NCI-H226 (cell line): ENCODE results near the gene ADAM12.

Experiments
- DNase-seq: peaks from one replicate; pipeline ENCODE4 v3.0.0-alpha.2; 2015

ADAM12 gene

DNA sequence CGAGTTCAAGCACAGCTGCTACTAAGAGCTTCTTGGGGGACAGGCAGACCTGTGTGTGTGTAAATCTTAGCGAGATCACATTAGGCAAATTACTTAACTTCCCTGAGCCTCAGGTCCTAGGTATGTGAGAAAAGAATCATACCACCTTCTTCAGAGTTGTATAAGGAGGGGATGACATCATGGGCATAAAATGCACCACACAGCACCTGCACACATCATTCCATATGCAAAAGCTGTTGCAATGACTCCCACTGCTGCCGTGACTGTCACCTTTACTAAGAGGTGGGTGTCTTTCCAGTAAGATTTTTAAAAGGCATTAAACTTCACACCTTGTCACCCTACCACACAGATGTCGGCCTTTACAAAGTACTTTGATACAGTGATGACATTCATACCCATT, 345.9 kb downstream of the ADAM12 start:
- DNase-seq: no peak

DNA sequence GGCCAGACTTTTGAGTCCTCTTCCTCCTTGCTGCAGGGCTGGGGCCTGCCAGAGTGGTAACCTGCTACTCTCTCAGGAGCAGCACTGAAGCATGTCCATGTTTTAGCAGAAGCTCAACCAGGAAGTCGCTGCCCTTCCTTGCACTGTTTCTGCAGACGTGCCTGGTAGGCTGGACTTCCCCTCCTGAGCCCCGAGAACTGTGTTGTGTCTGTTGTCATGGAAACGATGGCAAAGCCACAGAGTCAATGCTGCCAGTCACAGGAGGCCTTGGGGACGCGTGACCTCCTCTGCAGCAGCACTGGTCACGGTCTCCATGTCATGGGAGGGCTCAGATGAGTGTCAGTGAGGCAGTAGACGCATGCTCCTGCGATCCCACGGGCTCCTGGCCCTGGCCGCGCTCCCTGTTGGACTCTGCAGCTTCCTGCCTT, 346.5 kb downstream of the ADAM12 start:
- DNase-seq: no peak

DNA sequence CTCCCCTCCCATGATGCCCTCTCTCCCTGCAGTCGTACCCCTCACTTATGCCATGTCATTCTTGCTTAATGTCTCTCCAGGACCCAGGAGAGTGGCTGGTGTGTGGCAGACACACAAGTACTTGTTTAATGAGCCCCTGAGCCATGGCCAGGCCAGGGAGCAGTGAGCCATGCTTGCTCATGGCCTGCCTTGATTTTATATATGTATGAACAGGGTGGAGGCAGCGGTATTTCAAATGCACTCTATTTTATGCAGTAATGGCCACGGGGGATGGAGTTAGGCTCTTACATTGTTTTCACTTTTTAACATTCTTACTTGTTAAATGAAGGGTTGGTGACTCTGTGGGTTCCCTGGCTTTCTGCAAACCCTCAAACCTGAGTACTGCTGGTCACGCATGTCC, 347.2 kb downstream of the ADAM12 start:
- DNase-seq: no peak

DNA sequence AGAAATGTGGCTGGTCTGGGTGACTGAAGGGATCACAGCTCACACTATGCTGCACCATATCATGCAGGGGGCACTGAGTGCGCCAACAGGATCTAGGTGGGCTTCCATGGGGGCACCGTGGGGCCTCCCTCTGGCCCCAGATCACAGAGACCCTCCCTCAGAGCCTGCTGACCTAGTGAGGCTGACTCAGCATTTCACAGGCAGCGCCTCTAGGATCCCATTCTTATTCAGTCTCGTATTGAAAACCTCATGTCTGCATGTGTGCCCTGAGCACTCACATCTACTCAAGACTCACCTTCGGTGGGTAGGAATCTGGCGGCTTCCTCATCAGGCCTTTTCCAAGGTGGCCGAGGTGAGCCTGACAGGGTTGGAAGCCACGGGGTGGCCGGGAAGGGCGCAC, 350.3 kb downstream of the ADAM12 start:
- no peak for DNase-seq

DNA sequence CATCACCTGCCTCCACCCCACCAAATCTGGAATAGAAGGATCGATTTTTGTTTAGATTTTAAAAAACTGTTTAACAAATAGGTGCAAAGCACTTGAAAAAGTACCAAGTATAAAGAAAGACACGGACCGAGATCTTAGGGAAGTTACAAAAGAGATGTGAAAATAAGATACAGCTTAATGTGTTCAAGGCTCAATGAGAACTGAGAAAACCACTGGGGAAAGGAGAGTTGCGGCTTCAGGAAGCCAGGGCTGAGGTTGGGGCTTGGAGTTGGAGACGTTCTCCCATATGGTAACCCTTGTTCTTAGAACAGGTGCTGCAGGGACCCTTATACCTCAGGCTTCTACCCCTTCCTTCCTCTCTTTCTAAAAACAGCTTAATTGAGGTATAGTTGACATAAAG, 351.8 kb downstream of the ADAM12 start:
- no peak for DNase-seq

DNA sequence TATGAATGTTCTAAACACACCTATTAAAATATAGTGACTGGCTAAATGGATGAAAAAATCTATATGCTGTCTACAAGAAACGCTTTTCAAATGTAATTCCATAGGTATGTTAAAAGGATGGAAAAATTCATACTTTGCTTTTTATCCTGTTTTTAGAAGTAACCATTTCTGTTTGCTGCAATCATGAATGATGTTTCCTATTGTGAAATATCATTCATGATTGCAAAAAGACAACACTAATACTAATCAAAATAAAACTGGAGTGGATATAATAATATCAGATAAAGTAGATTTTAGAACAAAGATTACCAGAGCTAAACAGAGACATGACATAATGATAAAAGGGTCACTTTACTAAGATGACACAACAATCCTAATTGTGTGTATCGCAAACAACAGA, 353.7 kb downstream of the ADAM12 start:
- no peak for DNase-seq

DNA sequence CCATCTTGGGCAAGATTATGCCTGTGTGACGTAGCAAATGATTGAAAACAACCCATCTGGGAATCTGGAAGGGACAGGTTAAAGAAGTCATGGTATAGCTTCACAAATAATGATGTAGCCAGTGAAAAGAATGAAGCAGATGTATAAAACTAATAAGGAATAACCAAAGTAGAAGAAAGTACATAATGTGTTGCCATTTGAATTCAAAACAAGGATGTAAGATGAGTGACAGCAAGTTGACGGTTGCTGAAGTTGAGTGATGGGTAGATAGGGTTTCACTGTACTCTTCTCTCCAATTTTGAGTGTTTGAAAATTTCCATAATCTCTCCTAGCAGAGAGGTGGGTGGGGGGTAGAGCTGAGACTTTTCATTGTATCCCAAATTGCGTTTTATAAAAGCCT, 358.3 kb downstream of the ADAM12 start:
- DNase-seq: no peak

DNA sequence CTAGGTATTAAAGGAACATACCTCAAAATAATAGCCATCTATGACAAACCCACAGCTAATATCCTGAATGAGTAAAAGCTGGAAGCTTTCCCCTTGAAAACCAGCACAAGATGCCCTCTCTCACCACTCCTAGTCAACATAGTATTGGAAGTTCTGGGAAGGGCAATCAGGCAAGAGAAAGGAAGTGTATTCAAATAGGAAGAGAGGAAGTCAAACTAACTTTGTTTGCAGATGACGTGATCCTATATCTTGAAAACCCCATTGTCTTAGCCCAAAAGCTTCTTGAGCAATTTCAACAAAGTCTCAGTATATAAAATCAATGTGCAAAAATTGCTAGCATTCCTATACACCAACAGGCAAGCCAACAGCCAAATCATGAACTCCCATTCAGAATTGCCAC, 360.6 kb downstream of the ADAM12 start:
- DNase-seq: no peak

DNA sequence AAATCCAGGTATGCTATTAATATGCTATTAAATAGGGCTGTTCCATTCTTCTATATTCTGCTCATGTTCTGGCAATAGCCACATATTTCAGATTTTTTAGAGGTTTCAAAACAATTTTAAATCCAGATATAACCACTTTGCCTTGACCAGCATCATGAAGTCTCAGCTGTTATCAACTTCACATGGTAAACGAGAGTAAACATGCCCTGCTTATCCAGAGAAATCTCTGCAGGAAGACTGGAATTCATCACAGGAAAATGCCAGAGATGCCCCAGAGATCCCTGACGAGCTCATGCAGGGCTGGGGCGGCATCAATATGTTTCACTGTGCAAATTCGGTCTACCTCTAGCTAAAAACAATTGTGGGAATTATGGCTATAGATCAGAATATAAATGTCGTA, 365.4 kb downstream of the ADAM12 start:
- DNase-seq: no peak

DNA sequence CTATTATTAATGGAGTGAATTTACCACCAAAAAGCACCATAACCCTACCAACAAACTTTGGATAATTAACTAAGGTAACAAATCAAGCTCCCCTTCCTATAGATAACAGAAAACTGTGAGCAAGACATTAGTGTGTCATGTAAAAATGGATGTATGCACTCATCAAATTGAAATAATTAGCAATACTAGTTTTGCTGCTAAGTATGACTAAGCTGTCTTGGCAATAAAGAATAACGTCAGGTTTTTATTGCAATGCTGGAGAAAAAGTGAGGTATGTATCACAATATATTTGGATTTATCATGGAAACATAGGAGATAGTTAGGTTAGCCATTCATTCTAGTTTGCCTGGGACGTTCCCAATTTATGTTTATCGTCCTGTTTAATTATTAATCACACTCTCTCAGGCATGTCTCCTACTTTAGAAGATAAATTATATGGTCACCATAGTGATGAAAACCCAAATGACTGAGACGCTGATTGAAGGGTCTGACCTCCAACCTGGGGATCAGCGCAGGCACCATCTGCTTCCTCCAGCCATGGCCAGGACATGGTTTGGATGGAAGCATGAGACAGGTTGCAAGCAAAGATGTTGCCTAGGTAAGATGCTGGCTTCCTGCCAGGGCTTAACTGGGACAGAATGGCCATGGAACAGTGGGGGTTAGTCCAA, 366.3 kb downstream of the ADAM12 start:
- no peak for DNase-seq

DNA sequence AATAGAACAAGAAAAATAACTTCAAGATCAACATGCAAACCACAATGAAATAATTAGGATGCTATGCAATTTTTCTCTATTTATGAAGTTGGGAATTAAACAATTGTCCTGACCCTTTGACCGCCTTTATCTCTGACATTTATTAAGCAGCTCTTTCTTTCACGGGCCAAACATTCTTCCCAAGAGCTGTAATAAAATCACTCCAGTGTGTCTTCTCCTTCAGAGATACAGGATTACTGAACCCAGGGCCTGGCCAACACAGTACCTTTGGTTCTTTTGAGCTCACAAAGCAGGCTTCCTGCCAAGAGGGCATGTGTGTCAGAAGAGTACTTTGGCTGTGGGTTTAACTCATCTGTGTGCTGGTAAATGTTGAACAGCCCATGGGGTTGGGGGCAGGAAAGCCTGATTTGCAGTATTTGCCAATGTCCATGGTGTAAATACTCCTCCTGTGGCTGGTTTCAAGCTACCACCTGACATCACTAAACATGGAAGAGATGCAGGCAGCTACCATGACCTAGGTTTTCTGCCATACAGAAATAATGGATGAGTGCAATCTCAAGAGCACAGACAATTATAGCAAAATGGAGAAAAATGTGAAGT, 370.2 kb downstream of the ADAM12 start:
- DNase-seq: peak; percentile 31

DNA sequence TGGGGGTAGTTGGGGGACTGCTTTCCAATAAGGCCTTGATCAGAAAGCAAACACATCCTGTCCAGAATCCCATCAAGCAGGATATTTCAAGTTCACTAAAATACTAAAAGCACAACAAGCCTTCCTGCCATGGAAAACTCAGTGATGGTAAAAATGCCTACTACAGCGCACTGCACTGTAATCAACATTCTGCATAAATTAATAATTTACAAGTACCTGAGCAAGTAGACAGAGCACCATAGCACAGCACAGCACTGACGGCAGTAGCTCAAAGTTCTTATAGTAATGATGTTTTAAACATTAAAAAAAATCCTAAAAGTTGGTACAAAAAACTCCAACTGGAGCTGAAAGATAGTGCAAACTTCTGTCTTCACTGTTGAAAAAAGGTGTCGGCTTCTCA, 371.4 kb downstream of the ADAM12 start:
- DNase-seq: no peak

DNA sequence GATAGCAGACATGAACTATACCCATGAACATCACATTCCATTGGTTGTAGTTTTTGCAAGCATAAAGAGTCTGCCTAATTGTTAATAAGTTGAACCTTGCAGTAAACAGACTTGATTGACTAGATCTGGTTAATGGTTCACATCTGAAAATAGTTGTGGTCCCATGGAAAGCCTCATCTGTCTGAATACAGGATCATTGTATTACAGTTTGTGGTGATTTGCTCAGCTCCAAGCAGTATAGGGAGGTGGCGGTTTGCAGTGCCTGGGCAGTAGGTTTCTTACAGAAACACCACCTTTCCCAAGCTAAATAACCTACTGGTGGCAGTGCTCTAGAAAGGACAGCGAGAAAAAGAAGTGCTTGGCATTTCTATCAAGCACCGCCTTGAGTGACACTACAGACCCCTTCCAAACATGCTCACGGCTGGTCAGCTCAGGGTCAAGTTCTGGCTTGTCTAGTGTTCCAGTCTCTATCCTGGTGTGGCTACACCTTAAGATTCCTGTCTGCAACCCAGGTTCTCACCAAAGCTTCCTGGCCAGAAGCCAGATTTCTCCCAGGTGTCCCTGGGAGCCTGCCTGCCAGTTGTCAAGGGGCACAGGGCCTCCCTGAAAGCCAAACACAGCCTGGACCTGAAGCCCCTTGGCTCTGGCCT, 372.0 kb downstream of the ADAM12 start:
- no peak for DNase-seq

DNA sequence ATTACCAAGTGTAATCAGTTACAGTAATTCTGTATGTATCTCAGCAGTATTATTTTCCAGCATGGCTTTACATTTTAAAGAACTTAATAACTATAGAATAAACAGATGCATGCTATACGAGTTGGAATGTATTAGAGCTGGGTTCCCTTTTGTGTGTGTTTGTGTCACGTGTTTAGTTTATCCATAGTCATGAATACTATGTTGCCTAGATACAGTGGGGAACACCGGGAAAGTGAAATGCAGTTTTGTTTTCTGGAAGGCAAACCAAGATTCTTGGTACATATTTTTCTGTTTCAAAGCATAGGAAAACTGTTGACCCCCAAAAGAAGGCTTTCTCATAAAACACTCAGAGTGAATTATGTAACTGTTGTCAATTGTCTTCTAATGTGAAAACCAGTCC, 372.9 kb downstream of the ADAM12 start:
- DNase-seq: no peak

DNA sequence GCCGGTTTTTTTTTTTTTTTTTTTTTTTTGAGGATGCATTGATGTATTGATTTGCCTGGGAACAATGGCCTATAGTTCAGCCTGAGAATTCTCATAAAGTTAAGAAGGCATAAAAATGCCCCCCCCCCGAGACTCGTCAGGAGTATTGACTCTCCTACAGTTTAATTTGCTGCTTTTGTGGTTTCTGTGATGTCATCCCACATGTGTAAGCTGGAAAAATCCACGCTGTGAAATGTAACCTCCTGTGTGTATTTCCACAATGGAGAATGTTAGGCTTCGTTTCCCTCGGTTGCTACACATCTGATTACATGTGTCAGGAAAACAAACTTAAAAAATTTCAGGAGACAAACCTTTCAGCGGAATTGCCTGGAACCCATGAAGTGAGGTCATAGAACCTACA, 374.0 kb downstream of the ADAM12 start:
- no peak for DNase-seq

DNA sequence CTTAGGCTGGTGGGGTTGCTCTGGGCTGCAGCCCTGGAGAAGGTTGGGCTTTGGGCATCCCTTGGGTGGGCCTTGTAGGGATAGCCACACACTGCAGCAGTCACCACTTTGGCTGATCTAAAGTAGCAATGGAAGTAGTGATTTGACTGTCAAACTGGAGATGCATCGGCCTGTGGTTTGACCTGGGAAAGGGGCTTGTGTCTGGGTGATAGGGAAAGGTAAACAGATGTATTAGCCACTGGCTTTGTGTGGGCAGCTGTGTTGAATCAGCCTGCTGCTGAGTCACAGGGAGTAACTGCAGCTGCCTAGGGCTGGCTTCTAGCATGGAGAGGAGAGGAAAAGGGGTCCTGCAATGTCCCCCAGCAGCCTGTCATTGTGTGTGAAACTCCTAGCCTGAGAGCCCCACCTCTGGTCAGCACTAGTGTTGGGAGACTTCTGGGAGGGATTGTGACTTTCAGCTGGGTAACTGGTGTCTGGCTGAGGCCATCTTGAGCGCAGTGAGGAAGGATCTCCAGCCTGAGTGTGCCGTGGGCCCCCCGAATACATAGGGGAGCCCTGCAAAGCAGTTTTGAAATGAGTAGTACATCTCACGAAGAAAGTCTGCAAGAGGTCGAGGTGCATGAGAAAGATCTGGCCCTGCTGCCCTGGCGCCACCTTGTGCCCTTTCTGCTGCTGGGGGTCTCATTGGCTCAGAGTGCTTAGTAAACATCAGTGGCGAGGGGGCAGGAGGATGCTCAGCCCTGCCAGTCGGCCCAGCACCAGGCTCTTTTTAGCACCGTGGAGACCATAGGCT, 374.6 kb downstream of the ADAM12 start:
- peak; percentile 36 for DNase-seq

DNA sequence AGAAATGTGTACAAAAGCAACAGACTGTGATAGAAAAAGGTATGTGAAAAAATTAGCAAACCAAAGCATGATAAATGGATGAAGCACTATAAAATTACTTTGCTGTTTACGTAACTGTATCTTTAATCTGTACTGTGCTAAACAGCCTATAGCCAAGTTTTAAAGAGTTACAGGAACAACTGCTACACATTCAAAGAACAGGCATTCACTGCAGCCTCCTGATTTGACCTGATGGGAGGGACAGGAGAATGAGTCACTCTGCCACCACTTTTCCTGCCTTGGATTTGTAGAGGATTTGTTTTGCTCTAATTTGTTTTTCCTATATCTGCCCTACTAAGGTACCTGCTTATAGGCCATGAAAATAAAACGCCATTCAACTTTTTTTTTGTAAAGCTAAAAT, 375.8 kb downstream of the ADAM12 start:
- DNase-seq: peak; percentile 2

DNA sequence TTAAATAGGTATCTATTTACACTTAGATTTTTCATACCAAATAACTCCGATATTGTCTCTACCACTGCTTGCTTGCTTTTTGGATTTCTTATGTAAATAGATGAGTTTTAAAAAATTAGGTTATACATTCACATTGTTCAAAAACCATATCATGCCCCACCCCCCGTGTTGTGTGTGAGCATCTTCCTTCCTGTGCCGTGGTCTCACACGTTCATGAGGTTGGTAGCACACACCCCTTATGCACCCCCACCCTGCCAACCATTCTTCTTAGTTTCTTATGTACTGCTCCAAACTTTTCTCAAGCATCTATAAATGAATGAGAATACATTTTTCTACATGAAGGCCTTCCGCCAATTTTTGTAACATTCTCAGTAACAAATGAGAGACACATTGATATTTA, 376.3 kb downstream of the ADAM12 start:
- DNase-seq: no peak

DNA sequence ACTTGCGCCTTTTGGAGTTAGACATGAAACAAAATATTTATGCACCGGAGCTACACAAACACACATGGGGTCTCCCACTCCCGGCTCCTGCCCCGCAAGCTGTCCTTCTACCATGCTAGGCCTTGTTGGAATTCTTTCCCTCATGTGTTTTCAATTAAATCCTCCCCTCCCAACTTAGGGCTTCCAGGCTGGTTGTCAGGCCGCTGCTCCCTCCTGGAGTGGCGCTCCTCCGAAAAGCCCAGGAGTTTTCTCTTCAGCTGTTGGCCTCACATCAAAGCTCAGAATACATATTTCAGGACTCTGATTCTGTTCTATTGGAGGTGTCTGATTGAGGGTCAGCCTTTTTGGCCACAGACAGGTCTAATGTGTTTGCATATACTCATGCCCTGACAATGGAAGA, 378.6 kb downstream of the ADAM12 start:
- no peak for DNase-seq

DNA sequence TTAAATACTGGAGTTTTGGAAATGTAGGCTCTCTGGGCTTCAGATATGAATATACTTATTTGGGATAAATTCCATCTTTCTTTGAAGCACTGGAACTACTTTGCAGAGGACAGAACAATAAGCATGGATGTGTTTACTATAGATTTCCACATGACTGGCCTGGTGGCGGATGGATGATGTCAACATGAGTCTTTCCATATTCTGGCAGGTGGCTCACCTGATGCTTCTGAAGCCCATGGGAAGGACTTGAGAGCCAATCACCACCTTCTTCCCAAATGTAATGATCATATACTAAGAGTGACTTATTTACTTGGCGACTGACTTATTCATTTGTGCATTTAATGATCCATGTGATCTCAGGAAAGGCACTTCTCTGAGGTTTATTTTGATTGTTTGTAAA, 381.4 kb downstream of the ADAM12 start:
- no peak for DNase-seq

DNA sequence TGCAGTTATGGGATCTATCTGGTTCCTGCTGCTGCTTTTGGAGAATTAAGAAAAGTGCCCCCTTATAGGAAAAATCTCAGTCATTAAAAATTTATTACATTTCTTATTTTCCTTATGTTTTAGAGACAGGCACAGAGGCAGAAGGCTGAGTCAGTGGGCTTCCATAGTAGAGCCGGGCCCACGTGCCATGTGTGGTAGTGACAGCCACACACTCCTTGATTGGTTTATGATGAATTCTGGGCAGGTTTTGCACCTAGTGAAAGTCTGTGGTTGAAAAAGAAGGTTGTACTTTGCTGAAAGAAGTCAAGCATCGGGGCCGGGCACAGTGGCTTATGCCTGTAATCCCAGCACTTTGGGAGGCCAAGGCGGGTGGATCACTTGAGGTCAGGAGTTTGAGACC, 382.0 kb downstream of the ADAM12 start:
- no peak for DNase-seq

DNA sequence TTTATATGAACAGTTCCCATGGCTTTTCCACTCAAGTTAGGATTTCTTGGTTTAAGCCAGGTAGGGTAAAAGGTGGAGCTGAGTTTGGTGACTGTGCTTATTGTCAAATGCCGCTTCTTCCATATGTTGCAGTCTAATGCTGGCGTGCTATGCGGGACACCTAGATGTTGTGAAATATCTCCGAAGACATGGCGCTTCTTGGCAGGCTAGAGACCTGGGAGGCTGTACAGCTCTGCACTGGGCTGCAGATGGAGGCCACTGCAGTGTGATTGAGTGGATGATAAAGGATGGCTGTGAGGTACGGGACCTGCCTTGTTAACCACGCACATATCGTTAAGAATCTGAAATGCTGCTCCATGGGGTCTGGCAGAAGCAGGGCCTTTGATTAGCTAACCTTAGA, 383.5 kb downstream of the ADAM12 start:
- no peak for DNase-seq

DNA sequence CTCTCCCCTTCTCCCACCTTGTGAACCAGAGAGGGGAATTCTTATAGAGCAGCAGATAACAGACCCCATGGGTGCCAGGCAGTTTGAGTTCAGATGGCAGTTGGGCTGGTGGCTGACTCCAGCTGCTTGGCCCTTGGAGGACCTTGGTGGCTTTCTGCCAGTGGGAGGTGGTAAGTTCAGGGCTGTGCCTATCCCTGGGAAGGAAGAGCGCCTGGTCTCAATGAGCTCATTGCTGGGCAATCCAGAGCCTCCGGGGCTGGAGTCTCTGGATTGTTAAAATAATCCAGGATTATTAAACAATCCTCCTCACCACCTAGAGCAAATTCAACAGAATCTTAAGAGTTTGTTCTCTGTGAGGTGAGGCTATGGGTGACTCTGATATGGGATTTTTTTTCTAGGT, 386.7 kb downstream of the ADAM12 start:
- DNase-seq: peak; percentile 25

DNA sequence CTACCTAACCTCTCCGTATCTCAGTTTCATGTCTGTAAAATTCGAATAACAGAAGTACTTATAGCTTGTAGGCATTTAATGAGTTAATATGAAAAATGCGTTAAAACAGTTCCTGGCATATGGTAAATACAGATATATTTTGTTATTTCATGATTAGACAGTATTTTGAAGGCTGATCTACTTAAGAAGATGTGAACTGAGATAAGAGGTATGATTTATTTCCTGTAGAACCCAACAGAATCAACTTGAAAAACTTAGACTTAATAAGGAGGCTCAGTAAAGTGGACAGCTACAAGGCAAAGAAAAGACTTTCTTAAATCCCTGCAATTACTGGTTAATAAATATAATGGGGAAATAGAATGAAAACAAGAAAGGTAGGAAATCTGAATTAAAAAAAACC, 388.6 kb downstream of the ADAM12 start:
- no peak for DNase-seq
